ENCODE measurements around the gene STAT5B.
"Not testable (repeated sequence)": the region's sequence is repeated elsewhere in the genome, so short reads cannot be mapped to it uniquely, and the experiment has no call there.

Gene STAT5B

GRCh38 chr17:42224651-42225050, 51.5 kb downstream of the STAT5B start:
- Histone ChIP-seq H3K4me3 (ENCODE audit: insufficient read depth, low read length, poor library complexity, severe bottlenecking) (no peak overlapping the region), H2AFZ (ENCODE audit: low read depth, low read length, severe bottlenecking) (no peak overlapping the region), H3F3A (ENCODE audit: insufficient read depth) (no peaks in the 10 kb centered on the region), H4K20me1 (ENCODE audit: low read depth, low read length) (no peaks in the 10 kb centered on the region), H3K4me2 (ENCODE audit: low read depth, low read length, poor library complexity, severe bottlenecking) (no peak overlapping the region), H3K9me2 (replicated peaks; ENCODE audit: insufficient read depth, low read length) (no peaks in the 10 kb centered on the region), H3K27ac (ENCODE audit: low read depth, low read length) (no peak overlapping the region), H3K79me2 (ENCODE audit: insufficient read depth, low read length) (no peaks in the 10 kb centered on the region), H3K9ac (ENCODE audit: low read length) (no peak overlapping the region), H3K9me3 (ENCODE audit: insufficient read depth, low read length) (no peaks in the 10 kb centered on the region), H3K27me3 (ENCODE audit: low read length) (no peaks in the 10 kb centered on the region), H3K36me3 (ENCODE audit: low read length) (no peaks in the 10 kb centered on the region)
- no peak for TF ChIP-seq EZH2phosphoT487 (conservative IDR thresholded peaks at IDR 0.05; ENCODE audit: low read length)
- TF ChIP-seq CTCF (IDR thresholded peaks at IDR 0.05; ENCODE audit: insufficient read depth, low read length, poor library complexity, severe bottlenecking): no peak

GRCh38 chr17:42221886-42222745, 54.1 kb downstream of the STAT5B start:
- H2AFZ ChIP-seq (ENCODE audit: low read depth, low read length, severe bottlenecking): no peak overlapping the region
- TF ChIP-seq CTCF (IDR thresholded peaks at IDR 0.05; ENCODE audit: insufficient read depth, low read length, poor library complexity, severe bottlenecking): peak; percentile 58
- no peak for TF ChIP-seq EZH2phosphoT487 (conservative IDR thresholded peaks at IDR 0.05; ENCODE audit: low read length)
- H3K36me3 ChIP-seq (ENCODE audit: low read length): no peaks in the 10 kb centered on the region
- no peak overlapping the region for H3K4me2 ChIP-seq (ENCODE audit: low read depth, low read length, poor library complexity, severe bottlenecking)
- H3F3A ChIP-seq (ENCODE audit: insufficient read depth): no peaks in the 10 kb centered on the region
- no peak overlapping the region for H3K9ac ChIP-seq (ENCODE audit: low read length)
- no peaks in the 10 kb centered on the region for H3K27me3 ChIP-seq (ENCODE audit: low read length)
- H3K79me2 ChIP-seq (ENCODE audit: insufficient read depth, low read length): no peaks in the 10 kb centered on the region
- H3K9me2 ChIP-seq (replicated peaks; ENCODE audit: insufficient read depth, low read length): no peaks in the 10 kb centered on the region
- no peak overlapping the region for H3K27ac ChIP-seq (ENCODE audit: low read depth, low read length)
- no peaks in the 10 kb centered on the region for H4K20me1 ChIP-seq (ENCODE audit: low read depth, low read length)
- H3K9me3 ChIP-seq (ENCODE audit: insufficient read depth, low read length): no peaks in the 10 kb centered on the region
- H3K4me3 ChIP-seq (ENCODE audit: insufficient read depth, low read length, poor library complexity, severe bottlenecking): no peak overlapping the region

GRCh38 chr17:42219280-42219679, 56.9 kb downstream of the STAT5B start:
- not testable (repeated sequence) for H2AFZ ChIP-seq (ENCODE audit: low read depth, low read length, severe bottlenecking); H3K4me3 ChIP-seq (ENCODE audit: insufficient read depth, low read length, poor library complexity, severe bottlenecking); H3F3A ChIP-seq (ENCODE audit: insufficient read depth); H4K20me1 ChIP-seq (ENCODE audit: low read depth, low read length); H3K9me3 ChIP-seq (ENCODE audit: insufficient read depth, low read length); H3K9ac ChIP-seq (ENCODE audit: low read length); H3K27me3 ChIP-seq (ENCODE audit: low read length); H3K27ac ChIP-seq (ENCODE audit: low read depth, low read length); H3K4me2 ChIP-seq (ENCODE audit: low read depth, low read length, poor library complexity, severe bottlenecking); H3K36me3 ChIP-seq (ENCODE audit: low read length); H3K9me2 ChIP-seq (replicated peaks; ENCODE audit: insufficient read depth, low read length); H3K79me2 ChIP-seq (ENCODE audit: insufficient read depth, low read length)

GRCh38 chr17:42214156-42214555, 62.0 kb downstream of the STAT5B start:
- TF ChIP-seq CTCF (IDR thresholded peaks at IDR 0.05; ENCODE audit: insufficient read depth, low read length, poor library complexity, severe bottlenecking): no peak
- TF ChIP-seq EZH2phosphoT487 (conservative IDR thresholded peaks at IDR 0.05; ENCODE audit: low read length): no peak
- Histone ChIP-seq H3K79me2 (ENCODE audit: insufficient read depth, low read length) (no peaks in the 10 kb centered on the region), H3K9me2 (replicated peaks; ENCODE audit: insufficient read depth, low read length) (no peaks in the 10 kb centered on the region), H3F3A (ENCODE audit: insufficient read depth) (no peaks in the 10 kb centered on the region), H3K4me3 (ENCODE audit: insufficient read depth, low read length, poor library complexity, severe bottlenecking) (no peak overlapping the region), H3K9me3 (ENCODE audit: insufficient read depth, low read length) (no peaks in the 10 kb centered on the region), H3K27ac (ENCODE audit: low read depth, low read length) (no peak overlapping the region), H3K4me2 (ENCODE audit: low read depth, low read length, poor library complexity, severe bottlenecking) (no peak overlapping the region), H4K20me1 (ENCODE audit: low read depth, low read length) (no peaks in the 10 kb centered on the region), H3K27me3 (ENCODE audit: low read length) (no peaks in the 10 kb centered on the region), H2AFZ (ENCODE audit: low read depth, low read length, severe bottlenecking) (no peak overlapping the region), H3K9ac (ENCODE audit: low read length) (no peak overlapping the region), H3K36me3 (ENCODE audit: low read length) (no peaks in the 10 kb centered on the region)
